GM04503 (cell line): ENCODE measurements around the gene NAT9.
A peak's percentile ranks its signal among the peaks of the same experiment; 100 is the strongest.

ENCODE experiments used
- DNase-seq: peaks from one replicate; pipeline ENCODE4 v3.0.0-alpha.2; 2012; ENCODE audit warnings: low read depth

Gene NAT9

DNA sequence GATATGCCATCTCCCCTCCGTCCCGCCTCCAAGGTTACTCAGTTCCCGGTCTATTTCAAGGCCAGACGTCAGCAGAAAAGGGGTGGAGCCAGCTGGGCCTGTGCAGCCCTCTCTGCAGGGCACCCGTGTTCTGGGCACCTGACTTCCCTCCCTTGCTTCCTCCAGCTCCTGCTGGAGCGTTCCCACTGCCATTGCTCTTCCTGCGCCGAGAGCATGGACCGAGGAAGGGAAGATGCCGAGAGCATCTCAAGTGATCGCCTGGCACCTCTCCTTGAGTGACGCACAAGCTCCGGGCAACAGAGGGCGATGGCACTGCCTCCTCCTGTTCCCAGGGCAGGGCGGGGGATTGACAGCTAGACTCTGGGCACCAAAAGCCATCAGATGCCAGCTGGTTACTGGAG lies 29.4 kb upstream of the NAT9 start:
- DNase-seq = no peak

DNA sequence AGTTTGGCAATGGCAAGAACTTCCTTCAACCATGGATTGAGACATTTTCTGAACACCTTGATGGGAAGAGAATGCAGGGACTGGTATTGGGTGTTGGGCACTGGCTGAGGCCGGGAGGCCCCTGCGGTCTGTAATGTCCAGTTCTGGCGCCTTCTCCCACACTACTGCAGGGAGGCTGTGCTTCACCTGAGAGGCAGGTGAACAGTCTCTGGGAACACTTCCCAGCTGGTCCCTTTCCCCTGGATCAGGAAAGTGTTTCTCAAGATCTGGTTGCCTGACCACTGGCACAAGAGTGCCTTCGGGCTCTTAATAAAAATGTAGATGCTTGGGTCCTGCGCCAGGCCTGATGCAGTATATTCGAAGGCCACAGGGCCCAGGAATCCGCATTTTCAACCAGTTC lies 28.5 kb upstream of the NAT9 start:
- no peak for DNase-seq

- no peak for DNase-seq
Observed at GRCh38 chr17:74803971-74804370, 27.8 kb upstream of the NAT9 start.

DNA sequence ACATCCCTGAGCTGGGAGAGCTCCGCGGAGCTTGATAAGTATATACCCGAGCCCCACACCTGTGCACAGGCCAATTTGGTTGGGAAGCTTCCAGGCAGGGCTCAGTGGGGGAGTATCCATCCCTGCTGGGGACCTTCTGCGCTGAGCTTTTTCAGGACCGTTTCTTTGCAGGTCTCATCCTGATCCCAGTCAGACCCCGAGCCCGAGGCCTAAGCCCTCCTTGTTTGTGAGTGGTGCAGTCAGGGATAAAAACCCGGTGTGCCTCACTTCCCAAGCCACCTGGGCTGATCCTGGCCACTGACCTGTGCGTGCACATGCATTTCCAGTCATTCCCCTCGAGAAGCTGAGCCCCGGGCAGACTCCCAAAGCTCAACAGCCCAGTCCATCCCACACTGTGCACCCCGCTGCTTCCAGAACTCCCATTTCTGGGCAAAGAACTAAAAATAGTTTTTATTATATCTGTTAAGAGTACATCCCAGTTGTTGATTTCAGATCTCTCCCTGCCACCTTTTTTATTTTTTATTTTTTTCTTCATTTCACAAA lies 27.3 kb upstream of the NAT9 start:
- DNase-seq = no peak

- DNase-seq = no peak
Observed at GRCh38 chr17:74801896-74802295, 25.8 kb upstream of the NAT9 start.

DNA sequence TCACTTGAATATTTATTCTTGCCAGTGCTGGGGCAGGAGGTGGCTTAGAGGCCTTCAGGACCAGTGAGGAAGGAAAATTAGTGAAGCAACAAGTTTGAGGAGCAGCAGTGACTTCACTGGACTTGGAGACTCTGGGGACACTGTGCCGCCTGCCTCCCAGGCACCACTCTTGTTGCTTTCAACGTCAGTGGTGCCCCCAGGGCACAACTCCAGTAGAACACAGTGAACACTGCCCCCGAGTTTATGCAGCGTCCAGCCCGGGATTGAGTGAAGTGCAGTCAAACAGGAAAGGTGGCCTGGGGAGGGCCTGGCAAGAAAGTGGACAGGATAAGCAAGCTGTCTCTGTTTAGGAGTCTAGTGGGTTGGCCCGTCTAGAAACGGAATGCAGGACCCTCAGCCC lies 24.4 kb upstream of the NAT9 start:
- no peak for DNase-seq

DNA sequence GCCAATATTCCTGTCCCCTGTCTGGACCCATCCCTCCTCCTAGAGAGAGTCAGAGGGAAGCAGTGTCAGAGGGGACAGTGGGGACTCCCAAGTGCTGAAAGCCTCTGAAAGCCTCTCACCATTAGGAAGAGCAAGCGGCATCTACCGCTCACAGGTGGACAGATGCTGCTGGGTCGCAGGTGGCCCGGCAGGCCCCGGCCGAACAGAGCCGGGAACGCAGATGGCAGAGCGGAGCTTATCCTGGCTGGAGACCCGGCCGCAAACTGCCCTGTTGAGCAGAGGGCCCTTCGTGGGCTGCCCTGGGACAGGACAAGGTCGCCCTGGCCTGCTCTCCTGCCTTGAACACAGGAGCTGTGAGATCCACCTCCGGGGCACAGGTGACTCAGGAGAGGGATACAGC lies 23.0 kb upstream of the NAT9 start:
- DNase-seq = no peak

GRCh38 chr17:74798239-74798707 lies 22.1 kb upstream of the NAT9 start:
- peak; percentile 28 for DNase-seq

DNA sequence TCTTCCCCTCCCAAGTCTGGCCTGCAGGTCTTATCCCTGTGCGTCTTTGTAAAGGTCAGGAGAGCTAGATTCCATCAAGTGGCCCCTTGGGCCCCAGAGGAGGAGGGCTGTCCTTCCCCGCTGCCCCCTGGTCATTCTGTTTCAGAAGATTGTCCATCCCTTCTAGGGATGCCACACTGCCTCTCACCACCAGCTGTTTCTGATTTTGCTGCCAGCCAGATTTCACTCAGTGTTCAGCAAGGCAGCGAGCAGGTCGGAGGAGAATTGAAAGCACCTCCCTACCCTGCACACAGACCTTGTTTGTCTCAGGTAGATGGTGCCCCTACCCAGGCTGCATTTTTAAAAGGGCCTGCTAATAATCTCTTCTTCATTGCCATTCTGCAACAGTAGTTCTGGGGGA lies 21.7 kb upstream of the NAT9 start:
- DNase-seq = no peak

DNA sequence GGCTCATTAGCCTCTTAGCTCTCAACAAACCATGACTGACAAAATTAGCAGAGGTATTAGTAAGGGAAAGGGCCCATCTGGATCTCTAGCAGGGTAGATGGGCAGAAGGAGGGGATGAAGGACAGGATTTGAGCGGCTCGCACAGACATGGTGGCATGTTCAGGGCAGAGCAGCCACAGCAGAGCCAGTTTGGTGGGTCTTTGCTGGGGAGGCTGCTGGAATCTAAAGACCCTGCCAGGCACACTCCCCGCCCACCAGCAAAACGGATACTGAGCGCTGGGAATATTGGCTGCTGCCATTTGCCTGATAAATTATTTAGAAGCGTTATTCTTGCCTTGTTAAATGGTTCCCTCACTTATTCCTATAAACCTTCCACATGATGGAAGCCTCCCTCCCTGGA lies 20.7 kb upstream of the NAT9 start:
- no peak for DNase-seq

GRCh38 chr17:74796211-74796610 lies 20.1 kb upstream of the NAT9 start:
- no peak for DNase-seq

DNA sequence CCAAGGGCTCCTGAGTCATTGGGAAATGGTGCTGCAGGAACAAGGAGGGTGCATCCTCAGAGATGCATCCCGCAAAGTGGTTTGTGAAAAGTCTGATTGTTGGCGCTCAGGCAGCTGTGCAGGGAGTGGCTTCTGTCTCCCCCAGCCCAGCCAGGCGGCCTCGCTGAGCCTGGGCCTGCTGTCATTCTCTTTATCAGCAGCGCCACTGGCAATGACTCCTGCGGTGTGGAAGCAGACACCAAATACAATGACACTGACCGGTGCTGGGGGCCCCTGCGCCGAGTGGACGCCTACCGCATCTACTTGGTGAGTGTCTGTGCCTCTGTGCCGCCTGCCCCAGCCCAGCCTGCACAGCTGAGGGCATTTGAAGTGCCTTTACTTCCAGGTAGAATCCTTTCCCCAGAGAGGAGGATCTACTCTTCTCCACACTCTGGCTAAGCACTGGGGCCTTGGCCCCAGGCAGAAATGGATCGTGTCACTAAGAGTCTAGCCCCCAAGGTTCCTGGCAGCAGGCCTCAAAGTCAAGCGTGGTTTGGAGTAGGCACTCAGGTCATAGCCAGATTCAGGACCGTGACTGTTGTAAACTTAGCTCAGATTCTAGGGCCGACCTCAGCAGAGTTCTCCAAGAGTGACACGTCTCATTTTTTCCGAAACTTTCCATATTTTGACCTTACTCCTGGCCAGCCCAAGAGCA lies 19.3 kb upstream of the NAT9 start:
- DNase-seq = no peak

- no peak for DNase-seq
Observed at GRCh38 chr17:74792586-74793105, 16.5 kb upstream of the NAT9 start.

- DNase-seq = no peak
Observed at GRCh38 chr17:74790161-74791058, 14.3 kb upstream of the NAT9 start.

DNA sequence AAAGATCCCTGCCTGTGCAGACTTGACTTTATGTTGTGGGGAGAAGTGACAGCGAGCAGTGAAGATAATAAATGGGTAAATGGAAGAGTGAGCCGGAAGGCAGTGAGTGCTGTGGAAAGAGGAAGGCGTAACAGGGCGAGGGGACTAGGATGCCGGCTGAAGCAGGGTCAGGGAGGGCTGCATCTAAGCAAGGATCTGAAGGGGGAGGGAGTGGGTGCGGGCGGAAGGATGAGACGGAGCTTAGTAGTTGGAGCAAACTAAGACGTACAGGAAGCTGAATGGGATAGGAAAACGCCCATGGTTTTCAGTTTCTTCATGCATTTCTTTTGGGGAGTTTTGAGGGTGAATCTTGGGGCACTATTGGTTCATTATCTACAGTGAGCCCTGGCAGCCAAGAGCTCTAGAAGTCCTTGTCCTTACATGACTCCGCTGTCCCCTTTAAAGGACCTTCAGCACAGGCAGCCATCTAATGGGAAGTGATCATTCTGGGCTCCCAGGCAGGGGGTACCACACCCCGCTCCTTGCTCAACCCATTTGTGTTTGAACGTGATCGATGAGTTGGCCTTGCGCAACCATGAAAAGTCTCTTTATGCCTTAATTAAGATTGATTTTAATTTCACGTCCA lies 10.4 kb upstream of the NAT9 start:
- DNase-seq = no peak

- DNase-seq = no peak
Observed at GRCh38 chr17:74785981-74786360, 9.8 kb upstream of the NAT9 start.

DNA sequence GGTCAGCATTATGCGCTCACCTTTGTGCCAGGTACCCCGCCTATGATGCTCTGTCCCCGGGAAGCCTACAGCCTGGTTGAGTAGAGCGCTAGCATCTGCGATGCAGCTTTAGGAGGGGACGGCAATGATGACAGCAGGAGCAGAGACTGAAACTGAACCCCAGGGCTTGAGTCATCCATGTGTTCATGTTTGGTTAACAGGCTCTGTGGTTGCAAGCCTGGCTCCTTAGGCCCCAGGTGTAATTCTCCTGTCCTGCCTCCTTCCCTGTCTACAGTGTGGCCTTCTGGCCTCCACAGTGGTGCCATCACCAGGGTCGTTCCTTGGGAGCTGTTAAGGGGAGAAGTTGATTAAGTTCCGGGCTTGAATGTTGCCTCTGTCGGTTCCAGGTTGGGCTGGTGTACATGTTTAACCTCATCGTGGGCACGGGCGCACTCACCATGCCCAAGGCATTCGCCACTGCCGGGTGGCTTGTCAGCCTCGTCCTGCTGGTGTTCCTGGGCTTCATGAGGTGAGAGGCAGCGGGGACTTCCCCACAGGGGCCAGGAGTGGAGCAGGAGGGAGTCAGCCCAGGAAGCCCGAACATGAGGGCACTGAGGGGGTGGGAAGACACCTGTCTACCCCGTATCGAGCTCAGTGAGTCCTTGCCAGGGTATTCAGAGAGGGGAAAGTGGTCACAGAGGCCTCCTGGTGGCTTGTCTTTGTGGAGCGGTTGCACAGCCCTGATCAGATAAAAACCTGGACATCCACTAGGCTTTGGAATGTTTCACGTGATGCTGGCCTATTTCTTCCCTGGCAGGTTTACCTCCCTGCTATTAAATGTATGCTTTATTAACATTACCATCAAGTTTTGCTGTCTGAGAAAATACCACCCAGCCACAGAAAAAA lies 9.2 kb upstream of the NAT9 start:
- no peak for DNase-seq

- no peak for DNase-seq
Observed at GRCh38 chr17:74784125-74784810, 8.1 kb upstream of the NAT9 start.

GRCh38 chr17:74782571-74782970 lies 6.4 kb upstream of the NAT9 start:
- no peak for DNase-seq

GRCh38 chr17:74780443-74781238 lies 4.5 kb upstream of the NAT9 start:
- DNase-seq = no peak
